Stimulated activated CD4-positive, alpha-beta T cell treated with anti-CD3 and anti-CD28 coated beads, Interleukin-2, amount 100 ng/mL, for 48 hours (primary cell): ENCODE results near the gene GRP.

Experiments
- DNase-seq, 2 donors: peaks; one replicate each; pipeline ENCODE4 v3.0.0-alpha.2; 2020

Gene GRP

GRCh38 chr18:59268721-59269562 lies 49.0 kb downstream of the GRP start:
- DNase-seq, result peak; percentile 41 to 53

- no peak for DNase-seq
Observed at GRCh38 chr18:59269563-59270119, 49.7 kb downstream of the GRP start.

GRCh38 chr18:59270689-59271257 lies 50.8 kb downstream of the GRP start:
- no peak for DNase-seq

DNA sequence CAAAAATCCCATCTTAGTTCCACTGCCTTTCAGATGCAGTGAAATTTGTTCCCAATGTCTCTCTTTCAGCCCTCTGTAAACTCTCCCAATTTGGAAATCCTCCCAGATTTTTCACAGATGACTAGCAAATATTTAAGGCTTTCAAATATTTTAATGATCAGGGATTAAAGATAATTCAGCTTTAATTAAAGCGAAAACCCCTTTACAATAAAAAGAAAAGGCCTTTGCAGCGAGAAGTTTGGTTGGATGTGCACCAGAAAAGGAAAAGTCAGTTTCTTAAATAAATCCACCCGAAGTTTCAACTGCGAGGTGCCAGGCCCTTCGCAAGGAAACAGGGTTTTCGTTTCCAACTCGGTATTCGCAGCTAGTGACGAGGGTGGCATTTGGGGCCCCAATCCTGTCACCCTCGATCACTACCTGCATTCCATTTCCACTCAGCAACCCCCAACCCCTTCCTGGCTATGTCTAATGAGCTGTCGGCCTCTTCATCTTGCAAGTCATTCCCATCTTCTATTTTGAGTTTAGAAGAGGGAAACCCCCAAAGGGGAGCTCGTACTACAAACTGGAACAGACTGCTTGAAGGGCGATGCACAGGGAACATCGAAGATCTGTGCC lies 51.8 kb downstream of the GRP start:
- no peak for DNase-seq

GRCh38 chr18:59272221-59272888 lies 52.4 kb downstream of the GRP start:
- no peak for DNase-seq

- no peak for DNase-seq
Observed at GRCh38 chr18:59272891-59273758, 53.2 kb downstream of the GRP start, which contains the start of gene RAX. TSS of gene RAX (minus strand) at chr18:59273454. CDS start at chr18:59273206, 248 bp downstream.

GRCh38 chr18:59273759-59274532 lies 54.0 kb downstream of the GRP start:
- DNase-seq, result no peak

GRCh38 chr18:59274533-59274928 lies 54.6 kb downstream of the GRP start:
- DNase-seq, result no peak

DNA sequence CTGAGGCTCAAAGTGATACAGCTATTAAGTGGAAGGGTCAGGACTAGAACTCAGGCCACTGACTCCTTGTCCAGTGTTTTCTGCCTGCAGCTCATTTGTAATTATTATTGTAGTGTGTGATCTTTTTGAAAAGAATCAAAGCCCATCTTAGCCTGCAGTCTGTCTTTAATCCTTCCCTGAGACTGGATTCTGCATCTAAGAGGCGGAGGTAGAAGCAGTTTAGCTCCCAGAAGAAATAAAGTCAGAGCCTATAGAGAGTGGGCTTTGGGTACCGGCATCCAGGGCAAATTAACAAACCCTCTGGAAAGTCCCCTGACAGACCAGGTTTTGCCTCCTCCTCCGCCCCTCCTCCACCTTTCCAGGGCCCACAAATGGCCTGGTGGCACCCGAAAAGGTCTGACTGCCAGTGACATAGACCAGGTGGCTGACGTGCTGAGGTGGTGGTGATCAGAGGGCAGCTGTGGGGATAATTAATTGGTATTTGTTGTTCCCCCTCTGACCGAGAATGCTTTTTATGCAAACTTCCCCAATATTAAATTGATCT lies 55.5 kb downstream of the GRP start:
- no peak for DNase-seq

- no peak for DNase-seq
Observed at GRCh38 chr18:59276047-59276446, 56.1 kb downstream of the GRP start.

GRCh38 chr18:59278793-59279192 lies 58.8 kb downstream of the GRP start:
- DNase-seq, result no peak

DNA sequence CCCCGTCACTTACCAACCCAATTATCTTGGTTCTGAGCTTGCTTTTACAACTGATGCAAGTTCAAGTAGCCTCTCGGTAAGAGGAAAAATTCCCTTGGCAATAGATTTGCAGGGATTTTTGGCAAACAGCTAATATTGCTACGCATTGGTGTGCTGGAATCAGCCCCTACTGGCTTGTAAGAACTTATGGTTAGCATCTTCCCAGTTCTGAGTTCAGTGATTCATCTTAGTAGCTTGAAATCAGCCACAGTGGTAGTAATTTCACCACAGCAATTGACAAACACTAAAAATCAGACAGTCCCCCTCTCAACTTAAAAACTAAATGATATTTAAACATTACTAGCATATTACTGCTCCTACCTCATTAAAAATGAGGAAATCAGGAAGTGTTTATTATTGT lies 59.2 kb downstream of the GRP start:
- DNase-seq, result no peak

GRCh38 chr18:59279722-59280121 lies 59.8 kb downstream of the GRP start:
- DNase-seq, result no peak
